Endothelial cell of umbilical vein (primary cell): ENCODE measurements around the gene FAM98A. TPM values are rescaled to one million over a fixed set of nuclear protein-coding genes. Genes with fewer than 3 reads are reported as not detected.

ENCODE experiments used
- BruUV-seq: library from RNA; stranded (reverse); fragments of 400-500 nt; replicated peaks from 2 replicates; lab custom pipeline; 2021; lab: Mats Ljungman, UMichigan
- CTCF ChIA-PET: fragments of 300-600, 350-600 bp; sonication (Branson Sonifier 250); formaldehyde crosslinking; loops from one replicate; lab custom pipeline; 2021; ENCODE audit warnings: antibody characterized with exemption, inconsistent platforms; lab: Charles Lee
- POLR2A ChIA-PET: fragments of 300-600, 350-600 bp; sonication (Branson Sonifier 250); formaldehyde crosslinking; loops from one replicate; lab custom pipeline; 2021; ENCODE audit warnings: antibody characterized with exemption, inconsistent platforms; lab: Charles Lee
- DNase-seq: peaks from one replicate; pipeline ENCODE4 v3.0.0-alpha.2; 2011; ENCODE audit warnings: low read depth, low spot score
- FAIRE-seq: peaks from 2 replicates; lab custom pipeline; 2011; peaks lifted over from hg19 to GRCh38; lab: Jason Lieb, UNC
- H2AFZ ChIP-seq: 2 replicates; pipeline ENCODE4 v1.6.0; 2012; ENCODE audit warnings: low read depth, low read length, control low read depth, inconsistent platforms
- H3K27ac ChIP-seq: 2 replicates; pipeline ENCODE4 v1.5.1; 2011; ENCODE audit warnings: low read depth, mild to moderate bottlenecking, control low read depth, low read length, moderate library complexity; ENCODE audit not compliant: insufficient read depth
- H3K27me3 ChIP-seq, 2 experiments: 2 replicates each; pipeline versions ENCODE4 v1.6.0 to v1.6.1; 2011; ENCODE audit warnings: low read length in 2 of 2, mixed read lengths in 1 of 2; ENCODE audit not compliant: control insufficient read depth in 2 of 2, insufficient read depth in 2 of 2
- H3K36me3 ChIP-seq, 2 experiments: 2 replicates in 1 of 2; 3 replicates in 1 of 2; pipeline ENCODE4 v1.5.1; 2011; ENCODE audit warnings: low read length in 2 of 2, mild to moderate bottlenecking in 1 of 2, moderate library complexity in 1 of 2; ENCODE audit not compliant: control insufficient read depth in 2 of 2, insufficient read depth in 2 of 2; ENCODE audit errors: extremely low read depth in 1 of 2
- H3K4me1 ChIP-seq: 3 replicates; pipeline ENCODE4 v1.5.1; 2011; ENCODE audit warnings: mild to moderate bottlenecking, low read length; ENCODE audit not compliant: control insufficient read depth, insufficient read depth; ENCODE audit errors: extremely low read depth
- H3K4me2 ChIP-seq: 2 replicates; pipeline ENCODE4 v1.6.1; 2011; ENCODE audit warnings: low read length, control low read depth, mixed read lengths; ENCODE audit not compliant: insufficient read depth
- H3K4me3 ChIP-seq, 3 experiments: fragments of 200-600 bp in 1 of 3; sonication (generic), shearing (Covaris generic) in 1 of 3; replicated peaks in 1 of 3; 2 replicates each; pipeline ENCODE4 v1.5.1; 2011 to 2016; ENCODE audit warnings: control low read depth in 3 of 3, low read length in 3 of 3, mild to moderate bottlenecking in 2 of 3, inconsistent platforms in 1 of 3, low read depth in 1 of 3, moderate library complexity in 1 of 3; ENCODE audit not compliant: insufficient read depth in 1 of 3
- H3K79me2 ChIP-seq: 2 replicates; pipeline ENCODE4 v1.6.0; 2012; ENCODE audit warnings: low read length, inconsistent platforms; ENCODE audit not compliant: control insufficient read depth, insufficient read depth
- H3K9ac ChIP-seq: replicated peaks from 2 replicates; pipeline ENCODE3; 2011; ENCODE audit warnings: low read length, control low read depth; ENCODE audit not compliant: insufficient read depth; ENCODE audit errors: extremely low read depth
- H3K9me1 ChIP-seq: replicated peaks from 3 replicates; pipeline ENCODE4 v1.6.0; 2011; ENCODE audit warnings: mild to moderate bottlenecking, low read length; ENCODE audit not compliant: control insufficient read depth, insufficient read depth; ENCODE audit errors: extremely low read depth
- H3K9me3 ChIP-seq: replicated peaks from 2 replicates; pipeline ENCODE4 v1.5.1; 2012; ENCODE audit warnings: low read length, inconsistent platforms; ENCODE audit not compliant: control insufficient read depth, insufficient read depth
- H4K20me1 ChIP-seq: replicated peaks from 2 replicates; pipeline ENCODE3; 2011; ENCODE audit warnings: mild to moderate bottlenecking, low read length; ENCODE audit not compliant: control insufficient read depth, insufficient read depth; ENCODE audit errors: extremely low read depth
- EZH2 ChIP-seq: IDR thresholded peaks from 2 replicates; pipeline ENCODE4 v1.6.1; 2012; ENCODE audit warnings: borderline replicate concordance, low read depth, mild to moderate bottlenecking, moderate library complexity, low read length, inconsistent platforms; ENCODE audit not compliant: severe bottlenecking
- FOS ChIP-seq: IDR thresholded peaks from 2 replicates; pipeline ENCODE4 v1.6.1; 2011; ENCODE audit warnings: mild to moderate bottlenecking, low read length, moderate library complexity, borderline replicate concordance; ENCODE audit not compliant: insufficient read depth
- GATA2 ChIP-seq: IDR thresholded peaks from 2 replicates; pipeline ENCODE4 v1.7.0; 2011; ENCODE audit warnings: low read depth, mild to moderate bottlenecking, moderate library complexity, mixed read lengths, low read length; ENCODE audit not compliant: insufficient read length, insufficient read depth
- JUN ChIP-seq: IDR thresholded peaks from 2 replicates; pipeline ENCODE4 v1.6.1; 2011; ENCODE audit warnings: borderline replicate concordance, low read depth; ENCODE audit not compliant: insufficient read length, insufficient read depth
- MYC ChIP-seq: IDR thresholded peaks from one replicate; pipeline ENCODE4 v1.6.1; 2011; ENCODE audit warnings: mild to moderate bottlenecking, low read depth, low read length
- POLR2A ChIP-seq: IDR thresholded peaks from 2 replicates; pipeline ENCODE4 v1.6.1; 2012; ENCODE audit warnings: low read depth, mild to moderate bottlenecking, control low read depth, low read length
- POLR2AphosphoS5 ChIP-seq: IDR thresholded peaks from 2 replicates; pipeline ENCODE4 v1.6.1; 2012; ENCODE audit warnings: low read depth, mild to moderate bottlenecking, control low read depth, low read length, moderate library complexity; ENCODE audit not compliant: insufficient read depth
- dilution Hi-C: fragments of 300-500 bp; cut with MboI; formaldehyde crosslinking; loops from one replicate; pipeline ENCODE4 v1.15.0; 2019; ENCODE audit warnings: low sequenced_read_pairs; ENCODE audit not compliant: extremely low pct_ligation_motif_present
- intact Hi-C: fragments of 100-400 bp; cut with micrococcal nuclease; formaldehyde crosslinking; loops from one replicate; pipeline ENCODE4 v1.10.0; 2022
- polyA plus RNA-seq, 4 experiments: library from polyadenylated mRNA; depleted of rRNA in 3 of 4; stranded (reverse) in 3 of 4; unstranded in 1 of 4; fragments of >200 nt; gene quantifications; 2 replicates each; pipeline versions ENCODE4 v1.2.1 to v1.2.3, GENCODE V29; 2011 to 2012; ENCODE audit warnings: missing spikeins in 1 of 4
- total RNA-seq: library from RNA; stranded (reverse); gene quantifications from 2 replicates; pipeline ENCODE4 v1.2.3, GENCODE V29; 2021
- TF ChIP-seq, protein P1 (sequence below): IDR thresholded peaks from 2 replicates; pipeline ENCODE4 v1.6.1; 2011; ENCODE audit not compliant: insufficient read depth, insufficient read length
- TF ChIP-seq, protein P2 (sequence below), 2 donors: IDR thresholded peaks; 1 replicate in 1 of 2; 2 replicates in 1 of 2; pipeline ENCODE4 v1.5.1; 2011; ENCODE audit warnings: low read length in 2 of 2, mild to moderate bottlenecking in 2 of 2, moderate library complexity in 2 of 2, control low read depth in 1 of 2, inconsistent platforms in 1 of 2, low read depth in 1 of 2; ENCODE audit not compliant: insufficient read depth in 1 of 2; ENCODE audit errors: extremely low read depth in 1 of 2

The FAM98A gene
- total and polyA plus RNA-seq, 2 donors (not counting 3 experiments of a cell fraction or from before 2014, with no cell fraction given) = 52.8 to 97.1 TPM

DNA sequence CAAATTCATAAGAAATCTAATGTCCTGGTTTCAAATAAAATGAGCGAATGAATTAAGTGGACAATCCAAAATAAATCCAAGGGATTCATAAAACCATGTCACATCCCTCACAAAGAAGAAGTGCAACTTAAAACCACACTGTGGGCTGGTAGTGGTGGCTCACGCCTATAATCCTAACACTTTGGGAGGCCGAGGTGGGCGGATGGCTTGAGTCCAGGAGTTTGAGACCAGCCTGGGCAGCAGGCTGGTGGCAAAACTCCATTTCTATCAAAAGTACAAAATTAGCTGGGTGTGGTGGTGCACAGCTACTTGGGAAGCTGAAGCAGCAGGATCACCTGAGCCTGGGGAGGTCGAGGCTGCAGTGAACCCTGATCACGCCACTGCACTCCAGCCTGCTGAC, 25.4 kb downstream of the FAM98A start:
- ChIA-PET CTCF (interaction anchor here (1.4 to 3.3 kb wide), 5 partner anchors 9 to 178 kb away, joined by 3 to 15 read pairs (median 5); no protein-coding TSS in a partner anchor), POLR2A (interaction anchor here (0.5 kb wide), 1 partner anchor 18 kb away, joined by 3 read pairs; no protein-coding TSS in a partner anchor)
- Histone ChIP-seq H2AFZ (no peak overlapping the region), H3K36me3 (no peaks in the 10 kb centered on the region), H3K9ac (no peak overlapping the region), H3K4me3 (no peak overlapping the region), H3K4me1 (no peaks in the 10 kb centered on the region), H3K9me1 (no peaks in the 10 kb centered on the region), H4K20me1 (no peaks in the 10 kb centered on the region), H3K79me2 (no peaks in the 10 kb centered on the region), H3K9me3 (no peaks in the 10 kb centered on the region), H3K27me3 (no peaks in the 10 kb centered on the region), H3K27ac (no peak overlapping the region), H3K4me2 (no peak overlapping the region)
- dilution Hi-C loops (no loop called here), intact Hi-C loops (no loop called here)
- DNase-seq (no peak), FAIRE-seq (no peak)
- no TSS peak for BruUV-seq
- no peak for TF ChIP-seq JUN
- TF ChIP-seq MYC = no peak
- TF ChIP-seq EZH2 = no peak
- TF ChIP-seq, protein P1, sequence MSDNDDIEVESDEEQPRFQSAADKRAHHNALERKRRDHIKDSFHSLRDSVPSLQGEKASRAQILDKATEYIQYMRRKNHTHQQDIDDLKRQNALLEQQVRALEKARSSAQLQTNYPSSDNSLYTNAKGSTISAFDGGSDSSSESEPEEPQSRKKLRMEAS = no peak
- no peak for TF ChIP-seq POLR2AphosphoS5
- TF ChIP-seq, protein P2, sequence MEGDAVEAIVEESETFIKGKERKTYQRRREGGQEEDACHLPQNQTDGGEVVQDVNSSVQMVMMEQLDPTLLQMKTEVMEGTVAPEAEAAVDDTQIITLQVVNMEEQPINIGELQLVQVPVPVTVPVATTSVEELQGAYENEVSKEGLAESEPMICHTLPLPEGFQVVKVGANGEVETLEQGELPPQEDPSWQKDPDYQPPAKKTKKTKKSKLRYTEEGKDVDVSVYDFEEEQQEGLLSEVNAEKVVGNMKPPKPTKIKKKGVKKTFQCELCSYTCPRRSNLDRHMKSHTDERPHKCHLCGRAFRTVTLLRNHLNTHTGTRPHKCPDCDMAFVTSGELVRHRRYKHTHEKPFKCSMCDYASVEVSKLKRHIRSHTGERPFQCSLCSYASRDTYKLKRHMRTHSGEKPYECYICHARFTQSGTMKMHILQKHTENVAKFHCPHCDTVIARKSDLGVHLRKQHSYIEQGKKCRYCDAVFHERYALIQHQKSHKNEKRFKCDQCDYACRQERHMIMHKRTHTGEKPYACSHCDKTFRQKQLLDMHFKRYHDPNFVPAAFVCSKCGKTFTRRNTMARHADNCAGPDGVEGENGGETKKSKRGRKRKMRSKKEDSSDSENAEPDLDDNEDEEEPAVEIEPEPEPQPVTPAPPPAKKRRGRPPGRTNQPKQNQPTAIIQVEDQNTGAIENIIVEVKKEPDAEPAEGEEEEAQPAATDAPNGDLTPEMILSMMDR (IDR thresholded peaks at IDR 0.05; ENCODE audit: extremely low read depth in 1 of 2, insufficient read depth in 1 of 2, low read depth in 1 of 2, low read length in 2 of 2) = no peak
- no peak for TF ChIP-seq FOS
- TF ChIP-seq POLR2A = no peak
- no peak for TF ChIP-seq GATA2
